Transverse colon (tissue), 4 donors: ENCODE results near the gene PMCH.

Source experiments
- POLR2A ChIP-seq: fragments of 450-650 bp; IDR thresholded peaks from one replicate; pipeline ENCODE4 v1.6.1; 2016; ENCODE audit warnings: antibody characterized with exemption, mild to moderate bottlenecking, moderate library complexity
- POLR2AphosphoS5 ChIP-seq, 3 donors: sonication (generic); formaldehyde crosslinking; IDR thresholded peaks; one replicate each; pipeline ENCODE4 v1.6.1; 2016; ENCODE audit warnings: antibody characterized with exemption in 3 of 3
- TF ChIP-seq, protein P1 (sequence below), 5 experiments: fragments of 200-600 bp in 3 of 5; fragments of 450-650 bp in 2 of 5; sonication (generic) in 3 of 5; IDR thresholded peaks; 1 replicate in 2 of 5; 2 replicates in 3 of 5; pipeline ENCODE4 v1.5.1; 2016 to 2017; ENCODE audit warnings: antibody characterized with exemption in 5 of 5, inconsistent platforms in 3 of 5, mild to moderate bottlenecking in 2 of 5, moderate library complexity in 1 of 5

DNA sequence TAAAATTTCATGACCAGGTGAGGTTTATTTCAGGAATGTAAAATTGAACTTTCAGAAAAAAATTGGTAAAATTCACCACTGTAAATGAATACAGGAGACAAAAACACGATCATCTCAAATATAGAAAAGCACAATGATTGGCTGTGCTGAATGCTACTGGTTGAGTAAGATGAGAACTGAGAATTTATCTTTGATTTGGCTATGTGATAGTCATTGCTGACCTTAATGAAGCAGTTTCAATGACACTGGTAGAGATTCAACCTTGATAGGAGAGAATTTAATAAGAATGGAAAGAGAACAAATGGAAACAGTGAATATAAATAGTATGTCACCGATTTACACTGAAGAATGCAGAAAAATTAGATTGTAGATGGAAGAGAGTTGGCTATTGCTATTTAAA, 6.4 kb upstream of the PMCH start:
- TF ChIP-seq POLR2A (no peak), POLR2AphosphoS5 (IDR thresholded peaks at IDR 0.05) (no peak)
- TF ChIP-seq, protein P1, sequence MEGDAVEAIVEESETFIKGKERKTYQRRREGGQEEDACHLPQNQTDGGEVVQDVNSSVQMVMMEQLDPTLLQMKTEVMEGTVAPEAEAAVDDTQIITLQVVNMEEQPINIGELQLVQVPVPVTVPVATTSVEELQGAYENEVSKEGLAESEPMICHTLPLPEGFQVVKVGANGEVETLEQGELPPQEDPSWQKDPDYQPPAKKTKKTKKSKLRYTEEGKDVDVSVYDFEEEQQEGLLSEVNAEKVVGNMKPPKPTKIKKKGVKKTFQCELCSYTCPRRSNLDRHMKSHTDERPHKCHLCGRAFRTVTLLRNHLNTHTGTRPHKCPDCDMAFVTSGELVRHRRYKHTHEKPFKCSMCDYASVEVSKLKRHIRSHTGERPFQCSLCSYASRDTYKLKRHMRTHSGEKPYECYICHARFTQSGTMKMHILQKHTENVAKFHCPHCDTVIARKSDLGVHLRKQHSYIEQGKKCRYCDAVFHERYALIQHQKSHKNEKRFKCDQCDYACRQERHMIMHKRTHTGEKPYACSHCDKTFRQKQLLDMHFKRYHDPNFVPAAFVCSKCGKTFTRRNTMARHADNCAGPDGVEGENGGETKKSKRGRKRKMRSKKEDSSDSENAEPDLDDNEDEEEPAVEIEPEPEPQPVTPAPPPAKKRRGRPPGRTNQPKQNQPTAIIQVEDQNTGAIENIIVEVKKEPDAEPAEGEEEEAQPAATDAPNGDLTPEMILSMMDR (IDR thresholded peaks at IDR 0.05) = no peak
